Mammary epithelial cell (primary cell): ENCODE data around the gene PRUNE2.

ENCODE experiments used
- CTCF ChIP-seq, 2 donors: IDR thresholded peaks in 1 of 2; conservative IDR thresholded peaks in 1 of 2; 2 replicates each; pipeline ENCODE4 v1.5.1; 2011 to 2012; ENCODE audit warnings: inconsistent platforms in 2 of 2, low read length in 2 of 2, mild to moderate bottlenecking in 2 of 2, control low read depth in 1 of 2, low read depth in 1 of 2; ENCODE audit not compliant: insufficient read depth in 1 of 2; ENCODE audit errors: extremely low read depth in 1 of 2
- EZH2 ChIP-seq: IDR thresholded peaks from 2 replicates; pipeline ENCODE4 v1.6.1; 2012; ENCODE audit warnings: low read length, inconsistent platforms, borderline replicate concordance

- TF ChIP-seq CTCF (conservative IDR thresholded peaks at IDR 0.05 in 1 of 2, IDR thresholded peaks at IDR 0.05 in 1 of 2; ENCODE audit: extremely low read depth in 1 of 2, insufficient read depth in 1 of 2, low read depth in 1 of 2, low read length in 2 of 2) (no peak), EZH2 (no peak)
These were observed 37.0 kb downstream of the PRUNE2 start for GRCh38 chr9:76868897-76869296.
